NCI-H748 treated with DMSO at 0.1 percent for 48 hours (cell line): ENCODE results near the gene C6orf163.
"Not testable (repeated sequence)": the region's sequence is repeated elsewhere in the genome, so short reads cannot be mapped to it uniquely, and the experiment has no call there.

Experiments
- DNase-seq: peaks from one replicate; lab custom pipeline; 2025; lab: John Stamatoyannopoulos, UW

C6orf163 gene

DNA sequence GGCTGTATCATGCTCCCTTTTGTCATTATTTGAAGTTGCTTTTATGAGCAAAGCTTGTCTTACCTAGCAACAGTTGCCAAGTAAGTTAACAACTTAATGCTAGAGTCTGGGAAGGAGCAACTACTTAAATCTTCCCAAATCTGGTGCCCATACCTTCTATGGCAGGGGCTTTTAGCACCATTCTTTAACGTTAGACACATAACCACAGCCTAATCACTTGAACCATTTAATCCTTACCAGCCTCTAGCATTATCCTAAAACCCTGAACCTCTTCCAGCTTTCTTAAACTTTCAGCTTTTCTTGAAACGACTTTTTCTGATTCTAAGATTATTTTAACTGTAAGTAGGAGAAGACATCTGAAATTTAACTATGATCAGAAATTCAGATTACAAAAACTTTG, at the start of gene C6orf163:
C6orf163 (plus strand) TSS at position 83 of the 400 bp plus-strand sequence; CDS start at position 370, 287 bp downstream.
- DNase-seq, result no peak

DNA sequence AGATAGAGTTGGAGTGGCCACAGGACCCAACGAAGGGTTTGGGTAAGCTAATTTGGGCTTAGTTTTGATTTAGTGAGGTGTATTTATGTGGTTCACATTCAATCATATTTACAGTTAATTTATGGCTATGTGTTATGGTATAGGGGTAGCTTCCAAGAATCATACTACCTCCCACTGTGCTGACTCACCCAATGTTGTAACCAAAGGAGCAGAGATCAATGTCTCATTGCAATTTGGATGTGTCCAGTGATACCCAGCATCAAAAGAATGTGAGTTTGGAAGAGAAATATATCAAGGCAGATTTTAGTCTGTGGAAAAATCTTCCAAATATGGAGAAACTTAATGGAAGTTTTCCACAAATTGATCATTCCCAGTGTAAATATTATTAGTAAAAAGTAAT, 47.5 kb upstream of the C6orf163 start:
- no peak for DNase-seq

DNA sequence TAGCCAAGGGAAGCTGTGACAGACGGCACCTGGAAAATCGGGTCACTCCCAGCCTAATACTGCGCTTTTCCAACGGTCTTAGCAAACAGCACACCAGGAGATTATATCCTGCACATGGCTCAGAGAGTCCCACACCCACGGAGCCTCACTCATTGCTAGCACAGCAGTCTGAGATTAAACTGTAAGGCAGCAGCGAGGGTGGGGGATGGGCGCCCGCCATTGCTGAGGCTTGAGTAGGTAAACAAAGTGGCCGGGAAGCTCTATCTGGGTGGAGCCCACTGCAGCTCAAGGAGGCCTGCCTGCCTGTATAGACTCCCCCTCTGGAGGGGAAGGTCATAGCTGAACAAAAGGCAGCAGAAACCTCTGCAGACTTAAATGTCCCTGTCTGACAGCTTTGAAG, 43.3 kb upstream of the C6orf163 start:
- not testable (repeated sequence) for DNase-seq

DNA sequence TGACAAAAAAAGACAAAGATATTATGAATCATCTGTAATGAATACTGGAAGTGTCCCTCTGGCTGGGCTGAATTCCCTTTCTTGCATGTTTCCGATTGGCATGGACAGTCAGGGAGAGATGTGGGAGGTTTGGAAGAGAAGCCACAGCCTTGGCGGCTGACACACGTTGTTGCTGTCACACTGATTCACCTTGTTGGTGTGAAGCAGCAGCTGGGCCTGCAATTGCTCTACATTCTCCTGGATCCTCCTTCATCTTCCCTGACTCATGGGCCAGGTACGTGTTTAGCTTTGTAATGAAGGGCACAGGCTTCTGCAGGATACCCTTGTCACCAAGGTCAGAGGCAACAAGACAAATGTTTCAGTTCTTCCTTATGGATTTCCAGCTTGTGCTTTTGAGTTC, 35.6 kb upstream of the C6orf163 start:
- no peak for DNase-seq

DNA sequence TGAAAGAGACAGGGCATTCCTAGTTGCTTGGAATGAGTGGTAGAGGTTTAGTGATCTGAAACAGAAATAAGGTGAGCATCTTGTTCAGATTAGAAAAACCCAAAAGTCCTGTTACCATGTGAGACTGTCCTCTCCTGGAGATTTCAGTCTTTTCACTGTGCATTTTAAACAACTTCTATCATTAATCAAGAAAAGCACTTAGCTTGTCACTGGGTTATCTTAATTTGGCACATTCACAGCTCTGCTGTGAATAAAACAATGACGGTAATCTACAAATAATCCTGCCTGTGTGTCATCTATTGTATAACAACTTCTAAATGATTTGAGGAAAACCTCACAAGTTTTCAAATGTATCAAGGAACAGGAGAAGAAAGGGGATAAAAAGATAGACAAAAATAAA, 31.8 kb upstream of the C6orf163 start:
- no peak for DNase-seq

DNA sequence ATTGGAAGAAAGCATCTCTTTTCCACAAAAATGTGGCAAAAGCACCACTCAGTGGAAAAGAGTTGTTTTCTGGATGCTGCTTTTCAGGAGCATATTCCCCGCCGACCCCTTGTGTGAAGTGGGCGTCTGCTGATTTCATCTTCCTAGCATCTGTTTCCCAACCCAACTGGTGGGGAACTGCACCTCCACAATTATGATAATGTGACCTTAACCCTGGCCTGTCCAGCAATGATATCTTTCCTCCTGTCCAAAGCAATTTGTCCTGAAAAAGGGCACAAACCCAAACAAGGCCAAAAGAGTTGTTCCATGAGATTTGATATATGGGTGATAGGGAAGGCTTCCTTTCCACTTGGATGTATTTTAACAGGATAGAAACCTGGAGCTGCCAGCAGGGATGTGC, 29.5 kb upstream of the C6orf163 start:
- no peak for DNase-seq

DNA sequence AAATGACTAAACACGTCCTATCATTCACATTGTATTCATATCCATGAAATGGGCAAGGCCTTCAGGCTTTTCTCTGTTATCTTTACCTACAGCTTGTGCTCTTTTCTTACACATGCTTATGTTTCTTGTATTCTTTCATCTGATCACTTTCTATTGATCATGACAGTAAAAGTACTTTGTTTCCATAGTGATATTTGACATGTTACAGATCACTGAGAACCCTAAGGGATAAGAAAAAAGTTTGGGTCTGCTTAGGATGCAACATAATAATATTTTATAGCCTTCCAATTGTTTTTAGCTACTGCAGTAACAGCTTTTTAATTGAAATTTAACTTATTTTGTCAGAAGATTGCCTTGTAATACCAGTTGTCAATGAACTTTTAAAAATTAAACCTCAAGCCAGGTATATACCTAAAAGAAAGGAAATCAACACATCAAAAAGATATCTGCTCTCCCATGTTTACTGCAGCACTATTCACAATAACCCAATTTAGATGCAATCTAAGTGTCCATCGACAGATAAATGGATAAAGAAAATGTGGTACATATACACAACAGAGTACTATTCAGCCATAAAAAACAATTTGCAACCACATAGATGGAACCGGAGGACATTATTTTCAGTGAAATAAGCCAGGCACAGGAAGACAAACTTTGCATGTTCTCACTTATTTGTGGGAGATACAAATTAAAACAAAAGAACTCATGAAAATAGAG, 25.2 kb upstream of the C6orf163 start:
- no peak for DNase-seq

DNA sequence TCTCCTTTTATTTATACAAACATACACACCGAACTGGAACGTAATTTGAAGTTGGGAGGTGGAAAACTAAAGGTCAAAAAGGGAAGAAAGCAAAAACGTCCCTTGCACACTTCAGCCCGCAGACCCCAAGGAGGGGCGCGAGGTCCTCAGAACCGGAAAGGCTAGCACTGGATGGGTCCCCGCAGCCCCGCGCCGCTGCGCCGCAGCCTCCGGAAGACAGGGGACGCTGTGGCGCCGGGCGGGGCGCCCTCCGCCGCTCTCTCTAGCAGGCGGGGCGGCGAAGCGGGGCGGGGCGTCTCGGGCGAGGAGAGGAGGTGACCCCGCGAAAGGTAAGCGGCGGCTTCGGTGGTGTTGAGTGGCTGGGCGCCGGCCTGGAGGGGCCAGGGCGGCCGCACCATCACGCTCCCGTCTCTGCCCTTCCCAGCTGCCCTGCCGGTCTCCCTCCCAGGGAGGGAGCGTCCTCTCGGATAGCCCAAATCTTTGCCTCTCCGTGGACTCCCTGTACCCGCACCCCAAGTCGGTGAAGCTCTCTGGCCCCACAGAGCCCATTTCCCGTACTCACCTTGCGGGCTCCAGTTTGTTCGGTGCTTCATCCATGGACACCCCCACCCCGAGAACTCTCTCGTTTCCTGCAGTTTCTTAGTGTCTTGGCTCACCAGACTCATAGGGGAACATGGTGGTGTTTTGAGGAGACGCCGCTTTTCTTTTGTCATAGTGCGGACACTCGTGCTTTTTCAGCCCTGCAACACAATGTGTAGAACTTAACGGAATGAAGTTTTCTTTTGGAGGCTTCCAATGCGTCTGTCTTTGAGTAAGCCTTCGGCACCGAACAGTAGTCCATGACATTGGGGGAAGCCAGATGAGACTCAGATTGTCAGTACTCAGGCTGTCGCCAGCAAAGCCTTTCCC, 22.1 kb upstream of the C6orf163 start, which contains the start of gene SMIM8:
SMIM8 (plus strand) TSS at position 285 of the 909 bp plus-strand sequence. CDS start 14,444 bp downstream, outside the sequence.
- peak; percentile 49 for DNase-seq

DNA sequence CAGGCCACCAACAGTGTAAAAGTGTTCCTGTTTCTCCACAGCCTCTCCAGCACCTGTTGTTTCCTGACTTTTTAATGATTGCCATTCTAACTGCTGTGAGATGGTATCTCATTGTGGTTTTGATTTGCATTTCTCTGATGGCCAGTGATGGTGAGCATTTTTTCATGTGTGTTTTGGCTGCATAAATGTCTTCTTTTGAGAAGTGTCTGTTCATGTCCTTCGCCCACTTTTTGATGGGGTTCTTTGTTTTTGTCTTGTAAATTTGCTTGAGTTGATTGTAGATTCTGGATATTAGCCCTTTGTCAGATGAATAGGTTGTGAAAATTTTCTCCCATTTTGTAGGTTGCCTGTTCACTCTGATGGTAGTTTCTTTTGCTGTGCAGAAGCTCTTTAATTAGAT, 20.7 kb upstream of the C6orf163 start:
- not testable (repeated sequence) for DNase-seq

DNA sequence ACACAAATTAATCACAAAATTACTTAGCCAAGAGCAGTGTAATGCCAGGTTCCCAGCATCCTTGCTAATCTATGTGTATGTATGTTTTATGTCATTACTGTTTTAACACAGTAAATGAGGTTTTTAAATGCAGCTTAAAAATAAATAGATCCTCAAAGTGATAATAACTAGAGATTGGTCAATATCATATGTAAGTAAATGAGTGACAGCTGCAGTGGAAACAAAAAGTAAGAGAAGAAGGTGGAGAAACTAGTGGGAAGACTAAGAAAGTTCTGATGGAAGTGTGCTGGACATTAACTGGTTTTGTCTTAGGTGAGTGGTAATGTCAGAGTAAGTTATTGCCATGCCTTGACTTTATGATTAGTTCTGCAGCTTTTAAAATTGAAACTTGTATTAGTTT, 13.7 kb upstream of the C6orf163 start:
- no peak for DNase-seq

DNA sequence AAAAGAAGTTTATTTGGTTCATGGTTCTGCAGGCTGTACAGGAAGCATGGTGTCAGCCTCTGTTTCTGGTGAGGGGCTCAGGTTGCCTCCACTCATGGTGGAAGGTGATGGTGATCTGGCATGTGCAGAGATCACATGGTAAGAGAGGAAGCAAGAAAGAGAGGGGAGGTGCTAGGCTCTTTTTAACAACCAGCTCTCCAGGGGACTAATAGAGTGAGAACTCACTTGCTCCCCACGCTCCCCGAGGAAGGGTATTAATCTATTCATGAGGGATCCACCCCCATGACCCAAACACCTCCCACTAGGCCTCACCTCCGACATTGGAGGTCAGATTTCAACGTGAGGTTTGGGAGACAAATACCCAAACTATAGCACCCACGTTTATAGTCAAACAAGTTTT, 11.6 kb upstream of the C6orf163 start:
- DNase-seq, result no peak

DNA sequence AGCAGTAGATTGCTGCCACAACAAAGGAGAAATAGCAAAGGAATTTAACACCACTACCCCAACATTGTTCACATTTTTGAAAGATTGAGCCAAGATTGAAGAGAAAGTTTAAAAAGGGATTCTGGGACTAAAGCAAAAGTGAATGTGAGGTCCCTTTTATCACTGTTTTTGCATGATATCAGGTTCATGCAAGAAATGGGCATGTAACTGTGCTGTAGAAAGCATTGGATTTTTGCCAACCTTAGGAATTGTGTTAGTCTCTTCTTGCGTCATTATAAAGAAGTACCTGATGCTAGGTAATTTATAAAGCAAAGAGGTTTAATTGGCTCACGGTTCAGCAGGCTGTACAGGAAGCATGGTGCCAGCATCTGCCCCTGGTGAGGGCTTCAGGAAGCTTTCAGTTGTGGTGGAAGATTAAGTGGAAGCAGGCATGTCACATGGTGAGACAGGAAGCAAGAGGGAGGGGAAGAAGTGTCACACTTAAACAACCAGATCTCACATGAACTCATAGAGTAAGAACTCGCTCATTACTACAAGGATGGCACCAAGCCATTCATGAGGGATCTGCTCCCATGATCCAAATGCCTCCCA, 10.9 kb upstream of the C6orf163 start:
- no peak for DNase-seq

DNA sequence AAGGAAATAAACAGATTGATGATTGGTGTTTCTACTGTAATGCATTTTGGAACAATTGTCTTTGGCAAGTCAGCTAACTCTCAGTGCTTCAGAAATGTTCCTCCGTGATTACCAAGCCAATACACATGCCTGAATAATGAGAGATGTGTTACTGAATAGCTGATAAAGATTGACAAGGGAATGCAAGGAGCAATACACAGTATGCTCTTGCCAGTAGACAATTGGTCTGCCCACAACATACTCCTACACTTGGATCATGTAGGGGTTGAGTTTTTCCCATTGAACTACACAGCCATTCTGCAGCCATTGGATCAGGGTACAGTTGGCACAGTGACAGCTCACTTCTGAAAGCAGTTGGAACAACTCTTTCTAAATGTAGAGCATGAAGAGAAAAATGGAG, 9.9 kb upstream of the C6orf163 start:
- DNase-seq, result no peak

DNA sequence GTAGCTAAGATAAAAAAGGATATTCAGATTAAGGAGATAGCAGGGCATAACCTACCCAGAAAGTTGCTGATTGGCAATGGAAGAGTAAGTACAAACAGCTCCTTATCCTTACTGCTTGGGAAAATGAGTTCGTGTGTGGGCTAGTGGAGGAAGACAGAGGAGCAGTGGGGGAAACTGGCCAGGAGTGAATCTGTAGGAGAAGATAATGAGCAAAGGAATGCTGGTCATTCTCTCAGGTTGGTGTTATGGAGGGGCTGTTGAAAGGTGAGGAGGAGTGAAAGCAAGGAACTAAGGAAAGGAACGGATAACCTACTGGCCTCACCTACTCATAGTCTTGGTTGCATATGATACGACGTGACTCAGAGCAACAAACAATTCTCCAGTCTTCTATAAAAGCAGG, 8.2 kb upstream of the C6orf163 start:
- no peak for DNase-seq

DNA sequence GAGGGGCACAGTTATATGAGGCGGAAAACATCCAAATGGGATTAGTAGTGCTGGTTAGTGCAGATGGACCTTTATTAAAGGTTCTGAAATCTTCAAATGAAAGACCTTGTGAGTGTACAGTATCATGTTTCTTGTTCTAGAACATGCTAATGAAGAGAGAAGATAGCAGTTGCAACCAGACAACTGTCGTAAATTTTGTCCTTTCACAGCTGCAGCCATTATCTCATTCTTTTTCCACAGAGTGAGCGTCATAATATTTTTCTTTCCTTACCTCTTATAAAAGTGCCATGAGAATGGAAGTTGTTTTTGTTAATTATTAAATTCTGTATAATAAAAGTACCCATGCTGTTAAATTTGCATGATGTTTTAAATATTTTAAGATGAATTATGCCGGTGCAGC, 4.4 kb upstream of the C6orf163 start:
- no peak for DNase-seq

DNA sequence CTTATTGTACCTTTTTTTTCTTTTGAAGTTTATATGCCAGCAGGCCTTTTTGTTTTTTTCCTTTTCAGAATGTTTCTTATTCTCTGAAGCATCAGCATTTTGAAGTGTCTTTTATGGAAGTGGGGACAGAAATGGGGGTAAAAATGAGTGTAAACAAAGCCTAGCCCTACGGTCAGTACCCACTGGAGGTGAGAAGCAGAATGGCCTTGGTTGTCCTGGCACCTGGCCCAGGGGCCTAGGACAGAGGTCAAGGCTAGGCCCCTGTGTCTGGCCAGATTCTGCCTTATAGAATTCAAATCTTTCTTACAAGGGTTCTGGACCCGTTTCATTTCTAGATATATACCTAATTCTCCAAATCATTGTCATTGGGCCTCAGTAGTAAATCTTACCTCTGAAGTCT, 3.5 kb upstream of the C6orf163 start:
- DNase-seq, result no peak

DNA sequence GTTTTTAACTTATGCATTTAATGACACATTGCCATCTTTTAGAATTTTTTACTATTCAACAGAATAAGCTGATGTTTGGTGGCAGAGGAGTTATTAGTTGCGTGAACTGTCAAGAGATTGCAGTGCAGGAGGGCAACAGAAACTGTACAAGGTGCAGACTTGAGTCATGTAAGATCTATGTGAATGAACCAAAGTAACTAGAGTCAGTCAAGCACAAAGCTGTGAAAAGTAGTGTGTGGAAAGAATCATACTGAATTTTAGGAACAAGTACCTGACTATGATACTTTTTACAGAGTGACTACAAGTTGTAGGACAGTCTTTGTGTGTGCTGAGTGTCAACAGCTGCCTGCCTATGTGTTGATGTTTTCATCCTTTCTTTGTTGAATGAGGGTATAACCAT, 2.7 kb upstream of the C6orf163 start:
- no peak for DNase-seq

DNA sequence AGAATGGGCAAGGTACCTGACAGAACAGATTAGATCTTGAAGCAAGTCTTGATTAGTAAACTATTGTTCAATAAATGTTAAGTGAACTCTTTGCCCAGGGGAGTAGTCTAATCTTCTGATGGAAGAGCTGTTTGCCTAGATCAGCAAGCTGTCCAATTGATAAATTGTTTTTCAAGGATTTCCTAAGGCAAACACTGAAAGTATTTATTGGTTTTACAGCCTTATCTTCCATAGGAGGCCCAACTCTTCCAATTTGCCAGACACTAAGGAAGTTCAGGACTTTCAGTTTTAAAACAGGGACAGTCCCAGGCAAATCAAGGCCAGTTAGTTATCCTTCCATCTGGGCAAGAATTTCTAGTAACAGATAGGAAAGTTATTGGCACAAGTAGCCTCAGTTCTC, 1.8 kb upstream of the C6orf163 start:
- DNase-seq, result no peak

DNA sequence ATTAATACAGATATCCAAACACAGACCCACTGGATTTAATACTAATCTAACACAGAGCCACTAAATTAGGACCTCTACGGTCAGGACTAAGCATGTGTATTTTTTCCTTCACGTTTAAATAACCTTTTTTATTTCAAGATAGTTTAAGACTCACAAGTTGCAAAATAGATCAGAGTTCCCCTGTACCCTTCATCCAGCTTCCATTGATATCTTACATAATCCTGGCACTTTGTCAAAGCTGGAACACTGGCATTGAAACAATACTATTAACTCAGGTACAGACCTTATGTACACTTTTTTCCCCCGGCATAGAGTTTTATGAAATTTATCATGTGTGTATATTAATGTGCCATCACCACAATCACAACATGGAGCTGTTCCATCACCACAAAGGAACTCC, 2.1 kb downstream of the C6orf163 start:
- no peak for DNase-seq

DNA sequence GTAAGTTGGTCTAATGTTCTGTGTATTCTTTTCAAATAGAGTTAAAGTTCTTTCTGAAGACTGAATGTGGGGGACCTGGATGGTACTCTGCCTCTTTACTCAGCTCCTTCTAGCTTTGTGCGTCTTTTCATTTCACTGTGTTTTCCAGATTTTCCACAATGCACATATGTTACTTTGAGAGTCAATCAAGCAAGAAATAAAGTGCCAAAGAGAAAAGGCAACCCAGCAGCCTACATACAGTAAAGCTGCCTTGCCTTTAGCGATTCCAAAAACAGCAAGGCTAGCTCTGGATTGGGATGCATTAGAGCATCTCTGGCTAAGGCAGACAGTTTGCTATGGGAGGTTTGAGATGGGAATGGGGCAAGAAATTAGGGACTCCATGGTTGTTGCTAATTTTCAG, 5.3 kb downstream of the C6orf163 start:
- DNase-seq, result no peak

DNA sequence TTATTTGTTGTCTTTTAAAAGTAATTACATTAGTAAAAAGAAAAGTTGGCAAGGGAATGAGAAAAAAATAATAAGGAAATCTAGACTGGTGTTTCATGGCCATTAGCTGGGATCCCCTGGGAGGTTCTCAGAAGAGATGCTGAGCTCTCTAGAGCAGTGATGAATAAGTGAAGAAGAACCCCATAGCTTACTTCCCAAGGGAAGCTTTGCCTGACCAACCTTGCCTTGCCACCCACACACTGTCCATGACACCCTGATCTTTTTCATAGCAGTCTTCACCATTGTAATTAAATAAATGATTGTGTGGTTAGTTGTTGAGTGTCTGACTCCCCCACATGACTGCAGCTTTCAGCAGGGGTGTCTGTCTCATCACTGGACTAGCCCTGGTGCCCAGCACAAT, 5.9 kb downstream of the C6orf163 start:
- no peak for DNase-seq

DNA sequence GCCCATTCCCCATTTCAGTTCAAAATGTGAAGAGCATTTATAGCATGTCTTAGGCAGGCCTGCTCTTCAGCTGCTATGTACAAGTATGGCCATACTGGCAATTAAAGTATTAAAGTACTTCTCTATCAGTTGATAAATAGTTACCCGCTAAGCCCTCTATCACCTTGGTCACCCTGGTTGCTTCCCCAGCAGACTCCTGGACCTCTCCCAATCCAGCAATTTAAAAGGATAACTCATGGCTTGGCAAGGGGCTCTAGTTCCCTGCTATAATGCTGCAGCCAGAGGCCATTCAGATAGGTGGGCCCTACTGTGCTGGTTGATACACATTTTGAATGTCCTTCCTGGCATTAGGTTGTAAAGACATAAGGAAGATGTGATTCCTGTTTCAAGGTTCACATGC, 7.0 kb downstream of the C6orf163 start:
- DNase-seq, result no peak

DNA sequence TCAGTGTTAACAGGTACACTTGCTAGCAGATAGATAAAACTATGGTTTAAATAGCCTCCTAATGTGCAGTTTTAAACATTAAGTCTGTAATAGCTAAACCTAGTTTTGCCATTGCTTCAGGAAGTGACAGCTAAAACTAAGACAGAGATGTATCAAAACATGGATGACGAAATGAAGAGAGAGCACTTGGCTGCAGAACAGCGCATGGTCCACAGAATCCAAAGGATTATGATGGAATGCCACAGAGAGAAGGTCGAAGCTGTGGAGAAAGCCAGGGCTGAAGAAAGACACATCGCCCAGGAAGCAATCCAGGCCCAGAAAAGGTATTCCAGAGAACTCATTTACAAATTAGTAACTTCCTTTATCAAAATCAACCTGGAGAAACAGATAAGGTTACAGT, 11.6 kb downstream of the C6orf163 start:
- DNase-seq, result no peak
